SK-N-MC (cell line): ENCODE results near the gene SFN.

Experiments used
- EZH2 ChIP-seq: fragments of 200-600 bp; sonication (generic); IDR thresholded peaks from one replicate; pipeline ENCODE4 v1.6.1; 2017; ENCODE audit warnings: antibody characterized with exemption
- FOXP2 ChIP-seq: optimal IDR thresholded peaks from 2 replicates; pipeline ENCODE3; 2011; ENCODE audit warnings: mild to moderate bottlenecking, moderate library complexity; ENCODE audit not compliant: insufficient read depth; ENCODE audit errors: extremely low read length, control extremely low read depth
- POLR2AphosphoS5 ChIP-seq: IDR thresholded peaks from 2 replicates; pipeline ENCODE4 v1.6.1; 2012; ENCODE audit warnings: mild to moderate bottlenecking, low read depth, low read length, borderline replicate concordance

DNA sequence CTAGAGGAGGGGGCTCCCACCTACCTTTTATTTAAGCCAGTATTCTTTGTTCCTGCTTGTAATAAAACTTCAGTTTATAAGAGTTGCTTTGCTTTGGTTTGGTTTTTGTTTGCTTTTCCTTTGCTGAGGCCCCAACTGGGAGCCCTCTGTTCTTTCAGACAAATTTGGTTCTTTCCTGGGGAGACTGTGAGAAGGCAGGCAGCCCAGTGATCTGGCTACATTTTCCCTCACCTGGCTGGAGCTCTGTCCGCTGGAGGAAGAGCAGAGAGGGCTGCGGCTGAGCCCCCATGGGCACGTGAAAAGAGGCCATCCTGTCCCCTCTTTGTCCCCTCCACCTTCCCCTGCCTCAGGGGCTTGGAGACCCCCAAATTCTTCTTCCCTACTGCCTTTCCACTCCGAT lies 7.3 kb upstream of the SFN start:
- no peak for TF ChIP-seq POLR2AphosphoS5
- TF ChIP-seq EZH2 = no peak
- no peak for TF ChIP-seq FOXP2
